LNCaP clone FGC (cell line): ENCODE data around the gene CLDND2.
"Not testable (repeated sequence)": the region's sequence is repeated elsewhere in the genome, so short reads cannot be mapped to it uniquely, and the experiment has no call there.

Source experiments
- DNase-seq: peaks from one replicate; pipeline ENCODE4 v3.0.0-alpha.2; 2011; ENCODE audit warnings: low read depth
- H3K4me3 ChIP-seq: 2 replicates; pipeline ENCODE4 v1.5.1; 2011; ENCODE audit warnings: mild to moderate bottlenecking, low read depth, low read length, control low read depth
- CTCF ChIP-seq: IDR thresholded peaks from 2 replicates; pipeline ENCODE4 v1.5.1; 2012; ENCODE audit warnings: mild to moderate bottlenecking; ENCODE audit not compliant: control insufficient read depth, insufficient read depth; ENCODE audit errors: extremely low read depth

CLDND2 gene

GRCh38 chr19:51368366-51369282 is at the start of gene CLDND2:
TSS of gene CLDND2 (minus strand) at chr19:51369003. CDS start at chr19:51368577, 426 bp downstream.
- no peak for DNase-seq
- peak within 1 kb of the TSS; percentile 93 for H3K4me3 ChIP-seq
- no peak for TF ChIP-seq CTCF

- no peak for TF ChIP-seq CTCF
- DNase-seq: no peak
Measured at GRCh38 chr19:51417810-51418157, 49.0 kb upstream of the CLDND2 start.

GRCh38 chr19:51417107-51417809 is 48.5 kb upstream of the CLDND2 start, which contains the start of gene SIGLEC10:
TSS of gene SIGLEC10 (minus strand) at chr19:51417642. CDS start at chr19:51417581, 61 bp downstream.
- DNase-seq: no peak
- no peak for TF ChIP-seq CTCF
- H3K4me3 ChIP-seq: no peak within 1 kb of the TSS

More at GRCh38 chr19:51417810-51418157, 49.0 kb upstream of the CLDND2 start:
- no peak overlapping the region for H3K4me3 ChIP-seq

GRCh38 chr19:51416422-51416821 is 47.6 kb upstream of the CLDND2 start:
- not testable (repeated sequence) for DNase-seq, H3K4me3 ChIP-seq

- TF ChIP-seq CTCF: no peak
- H3K4me3 ChIP-seq: no peak overlapping the region
- no peak for DNase-seq
Measured at GRCh38 chr19:51415187-51415586, 46.4 kb upstream of the CLDND2 start.

- TF ChIP-seq CTCF: no peak
- H3K4me3 ChIP-seq: no peak overlapping the region
- DNase-seq: no peak
Measured at GRCh38 chr19:51410950-51411748, 42.3 kb upstream of the CLDND2 start.
